HCT116 (cell line): ENCODE measurements around the gene WNT2. TPM values are rescaled to one million over a fixed set of nuclear protein-coding genes. Genes with fewer than 3 reads are reported as not detected.

Source experiments
- ATAC-seq: fragments of 200-7000 bp; cut with Tn5 transposase; 2 replicates; pipeline ENCODE4 v1.9.1; 2020; ENCODE audit warnings: mild to moderate bottlenecking, moderate library complexity
- BruUV-seq: library from RNA; stranded (reverse); fragments of 400-500 nt; replicated peaks from 2 replicates; lab custom pipeline; 2021; lab: Mats Ljungman, UMichigan
- CTCF ChIA-PET: fragments of 300-600 bp; sonication (Branson Sonifier 250); formaldehyde crosslinking; loops from one replicate; lab custom pipeline; 2021; ENCODE audit warnings: antibody characterized with exemption; lab: Charles Lee
- POLR2A ChIA-PET: fragments of 300-600, 350-600 bp; sonication (Branson Sonifier 250); formaldehyde crosslinking; loops from one replicate; lab custom pipeline; 2021; ENCODE audit warnings: antibody characterized with exemption; lab: Charles Lee
- RAD21 ChIA-PET, 2 experiments: fragments of 300-600 bp; sonication (Branson Sonifier 250); formaldehyde crosslinking; loops; one replicate each; lab custom pipeline; 2023; ENCODE audit warnings: low total read pairs in 2 of 2; ENCODE audit not compliant: uncharacterized antibody in 2 of 2, unreplicated experiment in 2 of 2, low non-redundant PET in 1 of 2; lab: Charles Lee
- DNase-seq: peaks from one replicate; pipeline ENCODE4 v3.0.0-alpha.2; 2010; ENCODE audit warnings: low read depth, low spot score
- H2AFZ ChIP-seq: fragments of 200-600 bp; shearing (Covaris generic), sonication (generic); 2 replicates; pipeline ENCODE4 v1.6.1; 2017; ENCODE audit warnings: low read depth, mixed run types, mixed read lengths, antibody characterized with exemption, low read length; ENCODE audit not compliant: poor library complexity, severe bottlenecking
- H3K27ac ChIP-seq: 2 replicates; pipeline ENCODE4 v1.5.1; 2012; ENCODE audit warnings: low read depth, low read length
- H3K27me3 ChIP-seq: fragments of 200-600 bp; sonication (generic); 2 replicates; pipeline ENCODE4 v1.6.1; 2016; ENCODE audit warnings: mixed run types, low read length, mixed read lengths; ENCODE audit not compliant: insufficient read depth
- H3K36me3 ChIP-seq, 2 experiments: fragments of 200-500 bp in 1 of 2; fragments of 200-600 bp in 1 of 2; sonication (Bioruptor generic) in 1 of 2; sonication (generic) in 1 of 2; 2 replicates each; pipeline versions ENCODE4 v1.5.1 to v1.6.1; 2014 to 2016; ENCODE audit warnings: low read length in 2 of 2, inconsistent platforms in 1 of 2, mixed read lengths in 1 of 2, mixed run types in 1 of 2; ENCODE audit not compliant: insufficient read depth in 2 of 2, control insufficient read depth in 1 of 2
- H3K4me1 ChIP-seq, 2 experiments: fragments of 200-600 bp in 1 of 2; sonication (generic) in 1 of 2; 2 replicates each; pipeline versions ENCODE4 v1.5.1 to v1.6.1; 2012 to 2017; ENCODE audit warnings: low read length in 2 of 2, inconsistent platforms in 1 of 2, mild to moderate bottlenecking in 1 of 2, mixed read lengths in 1 of 2, mixed run types in 1 of 2, moderate library complexity in 1 of 2; ENCODE audit not compliant: insufficient read depth in 2 of 2, control insufficient read depth in 1 of 2
- H3K4me2 ChIP-seq: fragments of 200-600 bp; sonication (generic); 2 replicates; pipeline ENCODE4 v1.6.1; 2017; ENCODE audit warnings: mixed run types, low read length, mixed read lengths
- H3K4me3 ChIP-seq, 2 experiments: fragments of 200-600 bp in 1 of 2; sonication (generic) in 1 of 2; replicated peaks in 1 of 2; 2 replicates each; pipeline ENCODE4 v1.5.1; 2011 to 2016; ENCODE audit warnings: low read length in 2 of 2, control low read depth in 1 of 2, low read depth in 1 of 2, mild to moderate bottlenecking in 1 of 2, mixed read lengths in 1 of 2, mixed run types in 1 of 2
- H3K79me2 ChIP-seq: fragments of 200-600 bp; sonication (generic); 2 replicates; pipeline ENCODE4 v1.6.1; 2017; ENCODE audit warnings: mild to moderate bottlenecking, mixed run types, low read length, moderate library complexity, mixed read lengths; ENCODE audit not compliant: insufficient read depth
- H3K9ac ChIP-seq: fragments of 200-600 bp; sonication (generic); 2 replicates; pipeline ENCODE4 v1.6.1; 2016; ENCODE audit warnings: low read length, mixed read lengths
- H3K9me2 ChIP-seq: fragments of 200-600 bp; sonication (generic), shearing (Covaris generic); 2 replicates; pipeline ENCODE4 v1.6.1; 2017; ENCODE audit warnings: mixed run types, mild to moderate bottlenecking, moderate library complexity; ENCODE audit not compliant: insufficient read depth
- H3K9me3 ChIP-seq, 2 experiments: fragments of 200-500 bp in 1 of 2; fragments of 200-600 bp in 1 of 2; sonication (Bioruptor generic) in 1 of 2; sonication (generic) in 1 of 2; 2 replicates each; pipeline ENCODE4 v1.6.1; 2014 to 2017; ENCODE audit warnings: low read length in 2 of 2, mixed read lengths in 2 of 2, inconsistent platforms in 1 of 2, low read depth in 1 of 2, mild to moderate bottlenecking in 1 of 2, mixed run types in 1 of 2, moderate library complexity in 1 of 2; ENCODE audit not compliant: control insufficient read depth in 1 of 2, insufficient read depth in 1 of 2
- H4K20me1 ChIP-seq: fragments of 200-600 bp; sonication (generic), shearing (Covaris generic); 2 replicates; pipeline ENCODE4 v1.6.1; 2017; ENCODE audit warnings: mixed run types, mild to moderate bottlenecking, moderate library complexity; ENCODE audit not compliant: insufficient read depth
- CBX3 ChIP-seq: IDR thresholded peaks from 2 replicates; pipeline ENCODE4 v1.6.1; 2012; ENCODE audit warnings: low read depth
- ELF1 ChIP-seq: IDR thresholded peaks from 2 replicates; pipeline ENCODE4 v1.6.1; 2012; ENCODE audit warnings: low read depth, borderline replicate concordance
- RAD21 ChIP-seq: IDR thresholded peaks from 2 replicates; pipeline ENCODE4 v1.6.1; 2012; ENCODE audit warnings: low read depth, mild to moderate bottlenecking
- SIN3A ChIP-seq: IDR thresholded peaks from 2 replicates; pipeline ENCODE4 v1.6.1; 2012; ENCODE audit warnings: low read depth
- SP1 ChIP-seq: IDR thresholded peaks from 2 replicates; pipeline ENCODE4 v1.6.1; 2012; ENCODE audit warnings: low read depth
- TCF7L2 ChIP-seq: IDR thresholded peaks from 2 replicates; pipeline ENCODE4 v1.7.0; 2011; ENCODE audit warnings: borderline replicate concordance, inconsistent platforms; ENCODE audit not compliant: insufficient read depth, insufficient read length; ENCODE audit errors: extremely low read depth
- ZFX ChIP-seq: fragments of 450-650 bp; IDR thresholded peaks from 2 replicates; pipeline ENCODE4 v1.6.1; 2017
- intact Hi-C: fragments of 100-400 bp; cut with micrococcal nuclease; formaldehyde crosslinking; loops from 2 replicates; pipeline ENCODE4 v1.10.0; 2022
- total RNA-seq: library from RNA; stranded (reverse); gene quantifications from one replicate; pipeline ENCODE4 v1.2.1, GENCODE V29; 2021; ENCODE audit not compliant: unreplicated experiment
- TF ChIP-seq, protein P1 (sequence below), 3 experiments: fragments of 200-600 bp in 1 of 3; sonication (generic) in 1 of 3; IDR thresholded peaks in 2 of 3; conservative IDR thresholded peaks in 1 of 3; 2 replicates each; pipeline ENCODE4 v1.5.1; 2012 to 2017; ENCODE audit warnings: low read depth in 2 of 3, low read length in 2 of 3, antibody characterized with exemption in 1 of 3, borderline replicate concordance in 1 of 3, control low read depth in 1 of 3, mild to moderate bottlenecking in 1 of 3, mixed read lengths in 1 of 3, mixed run types in 1 of 3, moderate library complexity in 1 of 3; ENCODE audit not compliant: insufficient read depth in 1 of 3
- TF ChIP-seq, protein P2 (sequence below): IDR thresholded peaks from 2 replicates; pipeline ENCODE4 v1.6.1; 2011; ENCODE audit warnings: mild to moderate bottlenecking, low read length, moderate library complexity; ENCODE audit not compliant: insufficient replicate concordance; ENCODE audit errors: extremely low read depth

The WNT2 gene
- total RNA-seq, 1 experiment from 2014 or later: 0.12 TPM

DNA sequence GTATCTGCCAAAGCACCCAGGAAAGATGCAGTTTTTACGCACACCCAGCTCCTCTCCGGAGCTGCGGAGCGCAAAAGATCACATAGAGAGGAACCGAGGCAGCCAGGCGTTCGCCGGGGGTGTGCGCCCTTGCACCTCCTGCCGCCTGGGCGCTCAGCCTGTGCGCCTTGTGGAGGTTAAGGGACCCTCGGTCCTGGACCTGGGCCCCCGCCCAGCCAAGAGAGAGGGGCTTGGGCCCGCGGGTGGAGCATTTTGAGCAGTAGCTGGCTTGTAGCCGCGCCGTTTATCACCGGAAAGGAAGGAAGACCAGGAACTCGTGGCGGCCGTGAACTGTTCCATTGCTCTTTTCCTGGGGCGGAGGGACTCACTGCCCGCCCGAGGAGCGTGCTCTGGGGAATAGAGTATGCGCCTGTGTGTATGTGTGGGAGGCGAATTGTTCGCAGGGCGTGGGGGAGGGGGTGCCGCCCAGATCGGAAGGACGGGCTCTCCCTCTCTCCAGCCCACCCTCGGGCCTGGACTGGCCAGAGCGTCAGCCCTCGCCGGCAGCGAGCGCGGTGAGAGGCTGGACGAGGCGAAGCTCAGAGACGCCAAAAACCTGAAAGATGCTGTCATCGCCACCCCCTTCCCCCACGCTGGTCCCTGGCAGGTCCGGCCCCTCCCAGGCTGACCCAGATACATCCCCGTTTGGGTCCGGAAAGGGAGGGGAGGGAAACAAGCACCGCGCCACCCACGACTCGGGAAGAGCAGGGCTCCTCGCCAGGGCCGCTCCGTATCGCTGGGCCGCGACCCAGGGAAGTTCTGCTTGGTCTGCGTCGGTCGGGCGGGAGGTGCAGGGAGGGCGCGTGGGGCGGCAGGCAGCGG, 1.2 kb upstream of the WNT2 start:
- Histone ChIP-seq H3K27me3 (no peaks in the 10 kb centered on the region), H4K20me1 (no peaks in the 10 kb centered on the region), H3K9me2 (no peaks in the 10 kb centered on the region), H3K79me2 (no peaks in the 10 kb centered on the region), H3K4me3 (no peak overlapping the region), H3K27ac (no peak overlapping the region), H2AFZ (no peak overlapping the region), H3K4me2 (no peak overlapping the region), H3K9me3 (peaks cover 0 to 7% of the 10 kb centered on the region in 2 experiments; a peak in 1 of 4 replicates), H3K4me1 (no peaks in the 10 kb centered on the region), H3K9ac (no peak overlapping the region), H3K36me3 (no peaks in the 10 kb centered on the region)
- BruUV-seq: no TSS peak
- ChIA-PET POLR2A (no interaction called here), RAD21 (no interaction called here), CTCF (no interaction called here)
- no peak for ATAC-seq
- no peak for DNase-seq
- TF ChIP-seq, protein P1, sequence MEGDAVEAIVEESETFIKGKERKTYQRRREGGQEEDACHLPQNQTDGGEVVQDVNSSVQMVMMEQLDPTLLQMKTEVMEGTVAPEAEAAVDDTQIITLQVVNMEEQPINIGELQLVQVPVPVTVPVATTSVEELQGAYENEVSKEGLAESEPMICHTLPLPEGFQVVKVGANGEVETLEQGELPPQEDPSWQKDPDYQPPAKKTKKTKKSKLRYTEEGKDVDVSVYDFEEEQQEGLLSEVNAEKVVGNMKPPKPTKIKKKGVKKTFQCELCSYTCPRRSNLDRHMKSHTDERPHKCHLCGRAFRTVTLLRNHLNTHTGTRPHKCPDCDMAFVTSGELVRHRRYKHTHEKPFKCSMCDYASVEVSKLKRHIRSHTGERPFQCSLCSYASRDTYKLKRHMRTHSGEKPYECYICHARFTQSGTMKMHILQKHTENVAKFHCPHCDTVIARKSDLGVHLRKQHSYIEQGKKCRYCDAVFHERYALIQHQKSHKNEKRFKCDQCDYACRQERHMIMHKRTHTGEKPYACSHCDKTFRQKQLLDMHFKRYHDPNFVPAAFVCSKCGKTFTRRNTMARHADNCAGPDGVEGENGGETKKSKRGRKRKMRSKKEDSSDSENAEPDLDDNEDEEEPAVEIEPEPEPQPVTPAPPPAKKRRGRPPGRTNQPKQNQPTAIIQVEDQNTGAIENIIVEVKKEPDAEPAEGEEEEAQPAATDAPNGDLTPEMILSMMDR (IDR thresholded peaks at IDR 0.05 in 2 of 3, conservative IDR thresholded peaks at IDR 0.05 in 1 of 3; ENCODE audit: borderline replicate concordance in 1 of 3, insufficient read depth in 1 of 3, low read depth in 2 of 3, low read length in 2 of 3): no peak
- no peak for TF ChIP-seq CBX3
- TF ChIP-seq, protein P2, sequence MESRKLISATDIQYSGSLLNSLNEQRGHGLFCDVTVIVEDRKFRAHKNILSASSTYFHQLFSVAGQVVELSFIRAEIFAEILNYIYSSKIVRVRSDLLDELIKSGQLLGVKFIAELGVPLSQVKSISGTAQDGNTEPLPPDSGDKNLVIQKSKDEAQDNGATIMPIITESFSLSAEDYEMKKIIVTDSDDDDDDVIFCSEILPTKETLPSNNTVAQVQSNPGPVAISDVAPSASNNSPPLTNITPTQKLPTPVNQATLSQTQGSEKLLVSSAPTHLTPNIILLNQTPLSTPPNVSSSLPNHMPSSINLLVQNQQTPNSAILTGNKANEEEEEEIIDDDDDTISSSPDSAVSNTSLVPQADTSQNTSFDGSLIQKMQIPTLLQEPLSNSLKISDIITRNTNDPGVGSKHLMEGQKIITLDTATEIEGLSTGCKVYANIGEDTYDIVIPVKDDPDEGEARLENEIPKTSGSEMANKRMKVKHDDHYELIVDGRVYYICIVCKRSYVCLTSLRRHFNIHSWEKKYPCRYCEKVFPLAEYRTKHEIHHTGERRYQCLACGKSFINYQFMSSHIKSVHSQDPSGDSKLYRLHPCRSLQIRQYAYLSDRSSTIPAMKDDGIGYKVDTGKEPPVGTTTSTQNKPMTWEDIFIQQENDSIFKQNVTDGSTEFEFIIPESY: no peak
- TF ChIP-seq ELF1: no peak
- TF ChIP-seq TCF7L2: no peak
- TF ChIP-seq SIN3A: no peak
- TF ChIP-seq ZFX: no peak
- TF ChIP-seq SP1: no peak
- TF ChIP-seq RAD21: no peak
- intact Hi-C loops: no loop called here
